GM19328 (cell line): ENCODE data around the gene DLG2.
A peak's percentile ranks its signal among the peaks of the same experiment; 100 is the strongest.
"Not testable (repeated sequence)": the region's sequence is repeated elsewhere in the genome, so short reads cannot be mapped to it uniquely, and the experiment has no call there.

Experiments
- ATAC-seq: cut with Tn5 transposase; IDR thresholded peaks from one replicate; pipeline ENCODE4 v1.9.1; 2021; ENCODE audit warnings: mild to moderate bottlenecking, moderate library complexity; ENCODE audit not compliant: unreplicated experiment

DLG2 gene

GRCh38 chr11:85627332-85627997 is at the start of gene DLG2:
Gene DLG2, minus strand, starts transcription at chr11:85627344.
- no peak for ATAC-seq

- no peak for ATAC-seq
These were observed 46.2 kb upstream of the DLG2 start for GRCh38 chr11:85673393-85673792.

GRCh38 chr11:85672105-85672902 is 45.2 kb upstream of the DLG2 start:
- ATAC-seq: no peak

- not testable (repeated sequence) for ATAC-seq
These were observed 44.0 kb upstream of the DLG2 start for GRCh38 chr11:85670949-85671663.

GRCh38 chr11:85668157-85668556 is 41.0 kb upstream of the DLG2 start:
- no peak for ATAC-seq

- no peak for ATAC-seq
These were observed 39.5 kb upstream of the DLG2 start for GRCh38 chr11:85666687-85667086.

- ATAC-seq: no peak
These were observed 38.6 kb upstream of the DLG2 start for GRCh38 chr11:85665733-85666132.

GRCh38 chr11:85664615-85665481 is 37.7 kb upstream of the DLG2 start, which contains the start of gene CREBZF:
Gene CREBZF, minus strand, starts transcription at chr11:85665129. Its CDS starts 254 bp downstream, at chr11:85664875.
- ATAC-seq: peak; percentile 91

- ATAC-seq: peak; percentile 59
These were observed 36.8 kb upstream of the DLG2 start for GRCh38 chr11:85663753-85664614.

- no peak for ATAC-seq
These were observed 36.1 kb upstream of the DLG2 start for GRCh38 chr11:85663080-85663752.

GRCh38 chr11:85661972-85662664 is 35.0 kb upstream of the DLG2 start:
- ATAC-seq: no peak

- no peak for ATAC-seq
These were observed 31.0 kb upstream of the DLG2 start for GRCh38 chr11:85658180-85658579.

GRCh38 chr11:85656777-85657176 is 29.6 kb upstream of the DLG2 start:
- no peak for ATAC-seq

GRCh38 chr11:85654343-85654742 is 27.2 kb upstream of the DLG2 start:
- not testable (repeated sequence) for ATAC-seq

- no peak for ATAC-seq
These were observed 25.8 kb upstream of the DLG2 start for GRCh38 chr11:85652786-85653447.

GRCh38 chr11:85651118-85651517 is 24.0 kb upstream of the DLG2 start:
- no peak for ATAC-seq

GRCh38 chr11:85647604-85648299 is 20.6 kb upstream of the DLG2 start, which contains the start of gene TMEM126A:
Gene TMEM126A, plus strand, starts transcription at chr11:85647967. Its CDS starts 2,289 bp downstream, at chr11:85650256.
- peak; percentile 99 for ATAC-seq
